ENCODE results near the gene FAM3B. TPM values are rescaled to one million over a fixed set of nuclear protein-coding genes. Genes with fewer than 3 reads are reported as not detected.

Gene FAM3B
- polyA plus RNA-seq, 1 experiment, result not detected

DNA sequence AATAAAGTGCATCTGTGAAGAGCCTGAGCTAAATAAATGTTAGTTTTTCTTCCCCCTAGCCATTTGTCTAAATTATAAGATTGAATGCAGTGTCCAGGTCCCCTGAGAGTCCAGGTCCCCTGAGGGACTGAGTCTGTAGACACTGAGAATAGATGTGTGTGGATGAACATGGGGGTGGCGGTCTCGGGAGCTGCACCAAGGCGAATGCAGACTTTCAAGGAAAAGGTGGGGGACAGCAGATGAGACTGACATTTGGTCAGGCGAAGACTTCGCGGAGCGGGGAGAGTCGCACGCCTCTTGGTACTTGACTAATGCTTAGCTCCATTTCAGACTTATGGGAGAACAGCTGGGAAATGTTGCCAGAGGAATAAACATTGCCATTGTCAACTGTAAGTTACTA is 27.5 kb downstream of the FAM3B start:
- Histone ChIP-seq H3K9me3 (ENCODE audit: control insufficient read depth, insufficient read depth, low read length) (no peaks in the 10 kb centered on the region), H3K4me3 (ENCODE audit: low read depth, low read length) (no peak overlapping the region), H3K27ac (ENCODE audit: low read depth, low read length) (no peak overlapping the region), H3K27me3 (ENCODE audit: control insufficient read depth, insufficient read depth, low read length) (peaks cover 3% of the 10 kb centered on the region)
- ChIA-PET POLR2A (no interaction called here), CTCF (no interaction called here)
- TF ChIP-seq, protein P1, sequence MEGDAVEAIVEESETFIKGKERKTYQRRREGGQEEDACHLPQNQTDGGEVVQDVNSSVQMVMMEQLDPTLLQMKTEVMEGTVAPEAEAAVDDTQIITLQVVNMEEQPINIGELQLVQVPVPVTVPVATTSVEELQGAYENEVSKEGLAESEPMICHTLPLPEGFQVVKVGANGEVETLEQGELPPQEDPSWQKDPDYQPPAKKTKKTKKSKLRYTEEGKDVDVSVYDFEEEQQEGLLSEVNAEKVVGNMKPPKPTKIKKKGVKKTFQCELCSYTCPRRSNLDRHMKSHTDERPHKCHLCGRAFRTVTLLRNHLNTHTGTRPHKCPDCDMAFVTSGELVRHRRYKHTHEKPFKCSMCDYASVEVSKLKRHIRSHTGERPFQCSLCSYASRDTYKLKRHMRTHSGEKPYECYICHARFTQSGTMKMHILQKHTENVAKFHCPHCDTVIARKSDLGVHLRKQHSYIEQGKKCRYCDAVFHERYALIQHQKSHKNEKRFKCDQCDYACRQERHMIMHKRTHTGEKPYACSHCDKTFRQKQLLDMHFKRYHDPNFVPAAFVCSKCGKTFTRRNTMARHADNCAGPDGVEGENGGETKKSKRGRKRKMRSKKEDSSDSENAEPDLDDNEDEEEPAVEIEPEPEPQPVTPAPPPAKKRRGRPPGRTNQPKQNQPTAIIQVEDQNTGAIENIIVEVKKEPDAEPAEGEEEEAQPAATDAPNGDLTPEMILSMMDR (IDR thresholded peaks at IDR 0.05; ENCODE audit: low read depth, low read length), result no peak
- DNase-seq (ENCODE audit: low read depth, low spot score), result no peak

DNA sequence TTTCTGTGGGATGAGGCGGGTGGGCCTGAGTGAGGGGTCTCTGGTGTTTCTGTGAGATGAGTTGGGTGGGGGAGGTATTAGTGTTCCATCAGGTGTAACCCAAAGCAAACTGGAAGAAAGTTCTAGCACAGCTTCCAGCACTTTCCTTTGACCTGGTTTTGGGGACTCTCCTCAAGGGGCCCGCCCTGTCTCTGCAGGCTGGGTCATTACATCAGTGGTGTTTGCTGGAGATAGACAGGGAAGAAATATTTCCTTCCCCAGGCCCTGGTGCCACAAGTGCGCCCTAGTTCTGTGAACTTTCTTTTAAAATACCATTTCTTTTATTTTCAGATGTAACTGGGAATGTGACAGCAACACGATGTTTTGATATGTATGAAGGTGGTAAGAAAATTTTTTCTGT is 28.8 kb downstream of the FAM3B start:
- Histone ChIP-seq H3K9me3 (ENCODE audit: control insufficient read depth, insufficient read depth, low read length) (no peaks in the 10 kb centered on the region), H3K27me3 (ENCODE audit: control insufficient read depth, insufficient read depth, low read length) (peaks cover 3% of the 10 kb centered on the region), H3K27ac (ENCODE audit: low read depth, low read length) (no peak overlapping the region), H3K4me3 (ENCODE audit: low read depth, low read length) (no peak overlapping the region)
- TF ChIP-seq, protein P1 (IDR thresholded peaks at IDR 0.05; ENCODE audit: low read depth, low read length), result no peak
- DNase-seq (ENCODE audit: low read depth, low spot score), result no peak
- ChIA-PET CTCF (interaction anchor here (0.6 kb wide), 1 partner anchor 175 kb away, joined by 6 read pairs; no protein-coding TSS in a partner anchor), POLR2A (no interaction called here)

DNA sequence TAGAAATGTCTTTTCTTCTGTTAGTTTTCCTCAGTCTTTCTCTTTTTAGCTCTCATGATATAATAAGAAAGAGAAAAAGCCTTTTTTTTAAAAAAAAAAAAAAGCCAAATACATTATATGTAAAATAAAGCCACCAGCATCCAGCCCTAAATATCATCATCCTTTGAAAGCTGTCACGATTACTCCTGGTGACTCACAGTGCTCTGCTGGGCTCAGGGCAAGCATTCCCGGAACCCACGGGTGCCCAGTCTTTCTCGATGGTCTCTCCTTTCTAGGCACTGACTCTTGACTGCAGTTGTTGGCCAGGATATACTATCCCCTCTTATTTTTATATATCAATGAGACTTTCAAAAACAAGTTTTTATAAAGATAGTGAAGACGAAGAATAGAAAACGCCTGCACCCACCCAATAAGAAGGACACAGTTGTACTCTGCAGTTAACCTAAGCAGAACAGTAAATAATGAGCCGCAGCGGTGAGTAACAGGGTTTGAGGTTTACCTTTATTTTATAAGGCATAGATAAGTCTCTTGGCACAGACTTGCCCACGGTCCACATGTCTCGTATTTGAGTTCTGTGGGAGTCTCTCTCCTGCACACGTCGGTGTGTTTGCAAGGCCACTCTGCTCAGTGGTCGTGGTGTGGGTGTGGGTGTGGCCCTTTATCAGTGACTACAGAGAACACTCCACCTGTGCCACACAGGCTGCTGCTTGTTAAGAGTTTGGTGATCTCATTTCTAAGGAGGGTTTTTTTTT is 29.5 kb downstream of the FAM3B start:
- Histone ChIP-seq H3K9me3 (ENCODE audit: control insufficient read depth, insufficient read depth, low read length) (no peaks in the 10 kb centered on the region), H3K27ac (ENCODE audit: low read depth, low read length) (no peak overlapping the region), H3K4me3 (ENCODE audit: low read depth, low read length) (no peak overlapping the region), H3K27me3 (ENCODE audit: control insufficient read depth, insufficient read depth, low read length) (peaks cover 3% of the 10 kb centered on the region)
- TF ChIP-seq, protein P1 (IDR thresholded peaks at IDR 0.05; ENCODE audit: low read depth, low read length), result no peak
- ChIA-PET CTCF (interaction anchor here (0.6 kb wide), 1 partner anchor 175 kb away, joined by 6 read pairs; no protein-coding TSS in a partner anchor), POLR2A (interaction anchor here (0.7 kb wide), 1 partner anchor 234 kb away, joined by 5 read pairs; no protein-coding TSS in a partner anchor)
- no peak for DNase-seq (ENCODE audit: low read depth, low spot score)

DNA sequence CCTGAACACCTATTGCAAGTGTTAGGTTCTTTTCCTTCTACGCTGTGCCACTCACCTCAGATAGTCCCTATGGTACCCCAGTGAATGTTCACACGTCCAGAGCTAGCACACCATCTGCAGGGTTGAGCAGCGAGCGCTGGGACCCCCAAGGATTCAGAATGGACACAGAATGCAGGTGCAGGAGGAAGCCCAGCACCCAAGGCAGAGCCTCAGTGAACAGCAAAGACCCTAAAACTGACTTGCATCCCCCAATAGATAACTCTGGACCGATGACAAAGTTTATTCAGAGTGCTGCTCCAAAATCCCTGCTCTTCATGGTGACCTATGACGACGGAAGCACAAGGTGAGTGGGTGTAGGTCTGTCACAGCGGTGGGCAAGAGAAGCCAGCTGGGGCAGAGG is 30.2 kb downstream of the FAM3B start:
- TF ChIP-seq, protein P1 (IDR thresholded peaks at IDR 0.05; ENCODE audit: low read depth, low read length), result no peak
- CTCF ChIA-PET, result no interaction called here
- H3K27ac ChIP-seq (ENCODE audit: low read depth, low read length), result no peak overlapping the region
- DNase-seq (ENCODE audit: low read depth, low spot score), result no peak
- no peaks in the 10 kb centered on the region for H3K9me3 ChIP-seq (ENCODE audit: control insufficient read depth, insufficient read depth, low read length)
- POLR2A ChIA-PET, result no interaction called here
- H3K4me3 ChIP-seq (ENCODE audit: low read depth, low read length), result no peak overlapping the region
- peaks cover 3% of the 10 kb centered on the region for H3K27me3 ChIP-seq (ENCODE audit: control insufficient read depth, insufficient read depth, low read length)

DNA sequence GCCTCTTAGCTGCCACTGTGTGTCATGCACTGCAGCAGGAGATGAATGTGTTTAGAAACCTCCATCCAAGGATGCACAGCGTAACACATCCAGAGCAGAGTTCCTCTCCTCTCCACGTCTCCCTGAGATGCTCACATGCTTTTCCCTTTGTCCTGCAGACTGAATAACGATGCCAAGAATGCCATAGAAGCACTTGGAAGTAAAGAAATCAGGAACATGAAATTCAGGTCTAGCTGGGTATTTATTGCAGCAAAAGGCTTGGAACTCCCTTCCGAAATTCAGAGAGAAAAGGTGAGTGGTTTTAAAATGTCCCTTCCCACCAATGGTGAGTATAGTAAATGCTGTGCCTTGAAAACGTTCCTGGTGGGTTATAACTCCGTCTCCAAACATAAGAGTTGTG is 31.8 kb downstream of the FAM3B start:
- no peak for DNase-seq (ENCODE audit: low read depth, low spot score)
- ChIA-PET POLR2A (no interaction called here), CTCF (no interaction called here)
- no peak overlapping the region for H3K27ac ChIP-seq (ENCODE audit: low read depth, low read length)
- H3K4me3 ChIP-seq (ENCODE audit: low read depth, low read length), result no peak overlapping the region
- no peaks in the 10 kb centered on the region for H3K9me3 ChIP-seq (ENCODE audit: control insufficient read depth, insufficient read depth, low read length)
- TF ChIP-seq, protein P1 (IDR thresholded peaks at IDR 0.05; ENCODE audit: low read depth, low read length), result no peak
- peaks cover 9% of the 10 kb centered on the region for H3K27me3 ChIP-seq (ENCODE audit: control insufficient read depth, insufficient read depth, low read length)
